K562 (cell line): ENCODE results near the gene RBFOX2. TPM values are rescaled to one million over a fixed set of nuclear protein-coding genes. Genes with fewer than 3 reads are reported as not detected.

Experiments used
- ATAC-seq: fragments of 200-7000 bp; cut with Tn5 transposase; 3 replicates; pipeline ENCODE4 v1.9.1; 2020; ENCODE audit warnings: moderate library complexity
- BruUV-seq: library from RNA; stranded (reverse); fragments of 400-500 nt; replicated peaks from 2 replicates; lab custom pipeline; 2021; lab: Mats Ljungman, UMichigan
- CTCF ChIA-PET: fragments of 300-600 bp; formaldehyde crosslinking; extraction: SDS; loops from one replicate; lab custom pipeline; 2021; ENCODE audit warnings: low intra/inter-chr PET ratio; lab: Yijun Ruan, JAX
- POLR2A ChIA-PET: fragments of 300-600, 350-650 bp; sonication (Branson Sonifier 250); formaldehyde crosslinking; extraction: SDS; loops from one replicate; lab custom pipeline; 2021; ENCODE audit warnings: antibody characterized with exemption, inconsistent platforms; lab: Yijun Ruan, JAX
- DNase-seq, 4 experiments: peaks; one replicate each; pipeline versions ENCODE4 v3.0.0 to v3.0.0-alpha.2; 2011 to 2018; ENCODE audit warnings: low spot score in 3 of 4, mixed read lengths in 3 of 4; ENCODE audit errors: extremely low read depth in 1 of 4
- FAIRE-seq: peaks from 2 replicates; lab custom pipeline; 2011; peaks lifted over from hg19 to GRCh38; lab: Jason Lieb, UNC
- H2AFZ ChIP-seq: 2 replicates; pipeline ENCODE4 v1.6.0; 2011; ENCODE audit warnings: low read depth, low read length, control low read depth, inconsistent platforms
- H3K27ac ChIP-seq: fragments of 200-600 bp; 3 replicates; pipeline ENCODE4 v1.8.0; 2011; ENCODE audit warnings: low read depth, mild to moderate bottlenecking, control low read depth, inconsistent platforms, low read length, moderate library complexity, mixed read lengths; ENCODE audit errors: extremely low read depth
- H3K27me3 ChIP-seq, 2 experiments: fragments of 300-600 bp in 1 of 2; 2 replicates in 1 of 2; 3 replicates in 1 of 2; pipeline versions ENCODE4 v1.6.0 to v1.8.0; 2011; ENCODE audit warnings: inconsistent platforms in 2 of 2, low read length in 2 of 2, mild to moderate bottlenecking in 1 of 2, mixed read lengths in 1 of 2, moderate library complexity in 1 of 2; ENCODE audit not compliant: control insufficient read depth in 2 of 2, insufficient read depth in 2 of 2
- H3K36me3 ChIP-seq: fragments of 300-600 bp; 3 replicates; pipeline ENCODE4 v1.8.0; 2011; ENCODE audit warnings: mild to moderate bottlenecking, low read length, inconsistent platforms; ENCODE audit not compliant: control insufficient read depth, insufficient read depth
- H3K4me1 ChIP-seq, 2 experiments: fragments of 200-600 bp in 1 of 2; replicated peaks in 1 of 2; 2 replicates in 1 of 2; 3 replicates in 1 of 2; pipeline versions ENCODE4 v1.5.1 to v1.8.0; 2011; ENCODE audit warnings: inconsistent platforms in 2 of 2, low read length in 2 of 2, mild to moderate bottlenecking in 1 of 2, mixed read lengths in 1 of 2, moderate library complexity in 1 of 2; ENCODE audit not compliant: control insufficient read depth in 2 of 2, insufficient read depth in 2 of 2
- H3K4me2 ChIP-seq: 2 replicates; pipeline ENCODE4 v1.6.1; 2011; ENCODE audit warnings: low read length, control low read depth, inconsistent platforms, mixed read lengths; ENCODE audit not compliant: insufficient read depth
- H3K4me3 ChIP-seq: fragments of 200-600 bp; sonication (generic), shearing (Covaris generic); 2 replicates; pipeline ENCODE4 v1.5.1; 2016; ENCODE audit warnings: control low read depth, inconsistent platforms
- H3K79me2 ChIP-seq: fragments of 200-600 bp; 3 replicates; pipeline ENCODE4 v1.8.0; 2011; ENCODE audit warnings: low read length, inconsistent platforms; ENCODE audit not compliant: control insufficient read depth, insufficient read depth
- H3K9ac ChIP-seq, 2 experiments: 2 replicates each; pipeline versions ENCODE4 v1.6.0 to v1.6.1; 2011; ENCODE audit warnings: low read depth in 2 of 2, low read length in 2 of 2, control low read depth in 1 of 2, inconsistent platforms in 1 of 2, mild to moderate bottlenecking in 1 of 2, mixed read lengths in 1 of 2; ENCODE audit not compliant: insufficient read depth in 1 of 2
- H3K9me1 ChIP-seq: one replicate; pipeline ENCODE4 v1.6.0; 2011; ENCODE audit warnings: inconsistent platforms, mild to moderate bottlenecking, low read length, moderate library complexity; ENCODE audit not compliant: control insufficient read depth, insufficient read depth
- H3K9me3 ChIP-seq: replicated peaks from 2 replicates; pipeline ENCODE4 v1.5.1; 2011; ENCODE audit warnings: low read depth, low read length, inconsistent platforms; ENCODE audit not compliant: control insufficient read depth, insufficient read depth
- H4K20me1 ChIP-seq: replicated peaks from 2 replicates; pipeline ENCODE4 v1.6.1; 2011; ENCODE audit warnings: low read length, inconsistent platforms, mixed read lengths; ENCODE audit not compliant: control insufficient read depth, insufficient read depth
- ATF3 ChIP-seq, 2 experiments: fragments of 450-650 bp in 1 of 2; sonication (generic) in 1 of 2; formaldehyde crosslinking in 1 of 2; IDR thresholded peaks in 1 of 2; conservative IDR thresholded peaks in 1 of 2; 2 replicates each; pipeline versions ENCODE4 v1.6.1 to v1.8.1; 2016 to 2023; ENCODE audit warnings: mild to moderate bottlenecking in 2 of 2, moderate library complexity in 2 of 2, inconsistent platforms in 1 of 2, missing genetic modification reagents in 1 of 2
- ATF6 ChIP-seq: sonication (generic); formaldehyde crosslinking; IDR thresholded peaks from 2 replicates; pipeline ENCODE4 v1.4.0; 2020; ENCODE audit warnings: mild to moderate bottlenecking, missing genetic modification reagents
- KLF13 ChIP-seq: fragments of 450-650 bp; IDR thresholded peaks from 2 replicates; pipeline ENCODE4 v1.6.1; 2016; ENCODE audit warnings: missing genetic modification characterization, low read depth, mild to moderate bottlenecking, missing compliant biosample characterization, moderate library complexity, borderline replicate concordance
- MGA ChIP-seq: fragments of 450-650 bp; IDR thresholded peaks from 2 replicates; pipeline ENCODE4 v1.6.1; 2016; ENCODE audit warnings: mild to moderate bottlenecking, moderate library complexity
- SMAD4 ChIP-seq: fragments of 250-450 bp; sonication (Bioruptor Pico); conservative IDR thresholded peaks from 2 replicates; pipeline ENCODE4 v1.8.0; 2021; ENCODE audit warnings: inconsistent platforms, mild to moderate bottlenecking, moderate library complexity
- SOX6 ChIP-seq: fragments of 450-650 bp; IDR thresholded peaks from 2 replicates; pipeline ENCODE4 v1.6.1; 2014; ENCODE audit warnings: mild to moderate bottlenecking
- WGBS: fragments of 100-300 bp; shearing (Covaris generic); methylation state at CpG from one replicate; pipeline ENCODE4 v1.1.6; 2016; ENCODE audit warnings: low coverage, mixed read lengths; ENCODE audit not compliant: insufficient coverage; ENCODE audit errors: missing lambda C conversion rate; 5-methylcytosine and 5-hydroxymethylcytosine counted together
- in situ Hi-C: fragments of 300-500 bp; cut with MboI; formaldehyde crosslinking; loops from 4 replicates; pipeline ENCODE4 v1.15.0; 2018; ENCODE audit warnings: inconsistent platforms, mixed read lengths
- intact Hi-C: fragments of 100-400 bp; cut with micrococcal nuclease; formaldehyde crosslinking; loops from 2 replicates; pipeline ENCODE4 v1.14.2; 2022
- polyA plus RNA-seq, 8 experiments: library from polyadenylated mRNA; depleted of rRNA in 4 of 8; stranded (reverse) in 5 of 8; unstranded in 3 of 8; fragments of >200 nt; fragmentation: Nextera tagmentation in 2 of 8; fragmentation: Illumina TruSeq in 1 of 8; extraction: Ambion mirVana in 2 of 8; extraction: Trizol in 1 of 8; gene quantifications; 2 replicates each; pipeline versions ENCODE4 v1.2.1 to v1.2.3, GENCODE V29; 2011 to 2014; ENCODE audit warnings: inconsistent platforms in 1 of 8, missing spikeins in 1 of 8
- total RNA-seq, 7 experiments: library from RNA; depleted of rRNA in 6 of 7; stranded (reverse); fragments of >200 nt in 6 of 7; fragmentation: Illumina TruSeq in 2 of 7; extraction: Trizol in 2 of 7; gene quantifications; 2 replicates each; pipeline versions ENCODE4 v1.2.1 to v1.2.3, GENCODE V29; 2011 to 2021; ENCODE audit warnings: low replicate concordance in 1 of 7

The RBFOX2 gene
- total and polyA plus RNA-seq, 9 of the 15 experiments (the other 6 are each of a cell fraction or from before 2014, with no cell fraction given): 5.8 to 24.8 (median 14.2) TPM

GRCh38 chr22:35727436-35727835 lies 301.2 kb downstream of the RBFOX2 start:
- POLR2A ChIA-PET: no interaction called here
- peak overlapping the region; percentile 86 for H2AFZ ChIP-seq
- H3K4me2 ChIP-seq: peak overlapping the region; percentile 61
- no peaks in the 10 kb centered on the region for H3K79me2 ChIP-seq
- H3K9me3 ChIP-seq: no peaks in the 10 kb centered on the region
- H4K20me1 ChIP-seq: no peaks in the 10 kb centered on the region
- 3% methylated on average over 11 of the region's 11 CpGs for WGBS
- intact Hi-C loops (loop anchor here (10.0 kb wide), 1 partner anchor 117 kb away; no protein-coding TSS in a partner anchor), in situ Hi-C loops (no loop called here)
- no TSS peak for BruUV-seq
- H3K9me1 ChIP-seq: no peaks in the 10 kb centered on the region
- CTCF ChIA-PET: no interaction called here
- FAIRE-seq (peak; percentile 81), DNase-seq (peak; percentile 16 to 64 (median 23)), ATAC-seq (peak; percentile 93)
- H3K4me3 ChIP-seq: no peak overlapping the region
- no peak overlapping the region for H3K9ac ChIP-seq
- peaks cover 10 to 18% of the 10 kb centered on the region in 2 experiments; a peak in 4 of 5 replicates for H3K27me3 ChIP-seq
- peaks cover 6 to 9% of the 10 kb centered on the region in 2 experiments for H3K4me1 ChIP-seq
- no peaks in the 10 kb centered on the region for H3K36me3 ChIP-seq
- H3K27ac ChIP-seq: no peak overlapping the region; the same call in 2 of the 3 replicates
- TF ChIP-seq SMAD4 (CRISPR knock-in tag) (0 out of 2 replicates have a peak, but pooled peaks have one; percentile 64), ATF3 (IDR thresholded peaks at IDR 0.05) (peak; percentile 88), ATF3 (CRISPR knock-in tag; conservative IDR thresholded peaks at IDR 0.05) (no peak), KLF13 (no peak), MGA (0 out of 2 replicates have a peak, but pooled peaks have one; percentile 24), ATF6 (CRISPR knock-in tag) (0 out of 2 replicates have a peak, but pooled peaks have one; percentile 64), SOX6 (peak; percentile 85)
